SIG-M5 treated with dmso at 0.1 percent for 504 hours (cell line): ENCODE data around the gene ZC3H12A.
A peak's percentile ranks its signal among the peaks of the same experiment; 100 is the strongest.
"Not testable (repeated sequence)": the region's sequence is repeated elsewhere in the genome, so short reads cannot be mapped to it uniquely, and the experiment has no call there.

Experiments used
- DNase-seq: peaks from one replicate; lab custom pipeline; 2025; ENCODE audit not compliant: unreplicated experiment; lab: John Stamatoyannopoulos, UW

The ZC3H12A gene

GRCh38 chr1:37498872-37499617 is 24.7 kb downstream of the ZC3H12A start:
- no peak for DNase-seq

- no peak for DNase-seq
These were observed 27.3 kb downstream of the ZC3H12A start for GRCh38 chr1:37501661-37502060.

- DNase-seq: no peak
These were observed 27.7 kb downstream of the ZC3H12A start for GRCh38 chr1:37502104-37502503.

- DNase-seq: not testable (repeated sequence)
These were observed 28.4 kb downstream of the ZC3H12A start for GRCh38 chr1:37502791-37503190.

- no peak for DNase-seq
These were observed 32.4 kb downstream of the ZC3H12A start for GRCh38 chr1:37506740-37507139.

- DNase-seq: peak; percentile 30
These were observed 34.8 kb downstream of the ZC3H12A start for GRCh38 chr1:37509181-37509580.

GRCh38 chr1:37513795-37514349 is 39.5 kb downstream of the ZC3H12A start:
- no peak for DNase-seq

- peak; percentile 75 for DNase-seq
These were observed 40.2 kb downstream of the ZC3H12A start, which contains the start of gene MEAF6 for GRCh38 chr1:37514350-37515184. MEAF6 (minus strand) TSS chr1:37514766; CDS start chr1:37514746, 20 bp downstream.

- no peak for DNase-seq
These were observed 41.0 kb downstream of the ZC3H12A start for GRCh38 chr1:37515185-37516034.

GRCh38 chr1:37517569-37517968 is 43.2 kb downstream of the ZC3H12A start:
- no peak for DNase-seq

- DNase-seq: not testable (repeated sequence)
These were observed 43.9 kb downstream of the ZC3H12A start for GRCh38 chr1:37518241-37518640.

- not testable (repeated sequence) for DNase-seq
These were observed 44.5 kb downstream of the ZC3H12A start for GRCh38 chr1:37518929-37519328.

- DNase-seq: no peak
These were observed 45.2 kb downstream of the ZC3H12A start for GRCh38 chr1:37519613-37520012.

GRCh38 chr1:37529888-37530287 is 55.5 kb downstream of the ZC3H12A start:
- not testable (repeated sequence) for DNase-seq

GRCh38 chr1:37532418-37533156 is 58.2 kb downstream of the ZC3H12A start:
- not testable (repeated sequence) for DNase-seq

- DNase-seq: no peak
These were observed 59.1 kb downstream of the ZC3H12A start for GRCh38 chr1:37533317-37534093.
